ENCODE results near the gene LDB2.
"Not testable (repeated sequence)": the region's sequence is repeated elsewhere in the genome, so short reads cannot be mapped to it uniquely, and the experiment has no call there.

LDB2 gene

GRCh38 chr4:16897991-16898827 is at the start of gene LDB2:
Gene LDB2 (minus strand): TSS chr4:16898645.
- no peak for DNase-seq (ENCODE audit: low read depth)

- no peak for DNase-seq (ENCODE audit: low read depth)
These were observed 44.0 kb upstream of the LDB2 start for GRCh38 chr4:16942491-16942890.

- DNase-seq (ENCODE audit: low read depth) = no peak
These were observed 40.7 kb upstream of the LDB2 start for GRCh38 chr4:16939178-16939577.

GRCh38 chr4:16938512-16939040 is 40.1 kb upstream of the LDB2 start:
- no peak for DNase-seq (ENCODE audit: low read depth)

- DNase-seq (ENCODE audit: low read depth) = no peak
These were observed 33.2 kb upstream of the LDB2 start for GRCh38 chr4:16931339-16932305.

GRCh38 chr4:16926214-16926613 is 27.8 kb upstream of the LDB2 start:
- no peak for DNase-seq (ENCODE audit: low read depth)

GRCh38 chr4:16918716-16919115 is 20.3 kb upstream of the LDB2 start:
- DNase-seq (ENCODE audit: low read depth) = not testable (repeated sequence)

- peak; percentile 41 for DNase-seq (ENCODE audit: low read depth)
These were observed 18.4 kb upstream of the LDB2 start for GRCh38 chr4:16916719-16917337.

- DNase-seq (ENCODE audit: low read depth) = no peak
These were observed 17.6 kb upstream of the LDB2 start for GRCh38 chr4:16916031-16916430.

- DNase-seq (ENCODE audit: low read depth) = no peak
These were observed 15.8 kb upstream of the LDB2 start for GRCh38 chr4:16914208-16914607.

GRCh38 chr4:16912896-16913295 is 14.5 kb upstream of the LDB2 start:
- DNase-seq (ENCODE audit: low read depth) = no peak

GRCh38 chr4:16909281-16909680 is 10.8 kb upstream of the LDB2 start:
- no peak for DNase-seq (ENCODE audit: low read depth)

- DNase-seq (ENCODE audit: low read depth) = no peak
These were observed 10.1 kb upstream of the LDB2 start for GRCh38 chr4:16908377-16909021.

- DNase-seq (ENCODE audit: low read depth) = no peak
These were observed 1.9 kb upstream of the LDB2 start for GRCh38 chr4:16900325-16900724.

GRCh38 chr4:16896881-16897750 is 1.3 kb downstream of the LDB2 start:
- no peak for DNase-seq (ENCODE audit: low read depth)

- DNase-seq (ENCODE audit: low read depth) = no peak
These were observed 4.0 kb downstream of the LDB2 start for GRCh38 chr4:16894406-16894805.

GRCh38 chr4:16893141-16893651 is 5.2 kb downstream of the LDB2 start:
- DNase-seq (ENCODE audit: low read depth) = no peak

- no peak for DNase-seq (ENCODE audit: low read depth)
These were observed 7.8 kb downstream of the LDB2 start for GRCh38 chr4:16890651-16891050.

- DNase-seq (ENCODE audit: low read depth) = no peak
These were observed 8.5 kb downstream of the LDB2 start for GRCh38 chr4:16889945-16890344.

- DNase-seq (ENCODE audit: low read depth) = no peak
These were observed 10.6 kb downstream of the LDB2 start for GRCh38 chr4:16887887-16888286.

Measured in stimulated activated CD8-positive, alpha-beta memory T cell treated with anti-CD3 and anti-CD28 coated beads, Interleukin-12 subunit alpha, Interleukin-12 subunit beta, amount 100 ng/mL, for 4 hours (primary cell).